ENCODE results near the gene YY1AP1.
"Not testable (repeated sequence)": the region's sequence is repeated elsewhere in the genome, so short reads cannot be mapped to it uniquely, and the experiment has no call there.

The YY1AP1 gene, protein sequence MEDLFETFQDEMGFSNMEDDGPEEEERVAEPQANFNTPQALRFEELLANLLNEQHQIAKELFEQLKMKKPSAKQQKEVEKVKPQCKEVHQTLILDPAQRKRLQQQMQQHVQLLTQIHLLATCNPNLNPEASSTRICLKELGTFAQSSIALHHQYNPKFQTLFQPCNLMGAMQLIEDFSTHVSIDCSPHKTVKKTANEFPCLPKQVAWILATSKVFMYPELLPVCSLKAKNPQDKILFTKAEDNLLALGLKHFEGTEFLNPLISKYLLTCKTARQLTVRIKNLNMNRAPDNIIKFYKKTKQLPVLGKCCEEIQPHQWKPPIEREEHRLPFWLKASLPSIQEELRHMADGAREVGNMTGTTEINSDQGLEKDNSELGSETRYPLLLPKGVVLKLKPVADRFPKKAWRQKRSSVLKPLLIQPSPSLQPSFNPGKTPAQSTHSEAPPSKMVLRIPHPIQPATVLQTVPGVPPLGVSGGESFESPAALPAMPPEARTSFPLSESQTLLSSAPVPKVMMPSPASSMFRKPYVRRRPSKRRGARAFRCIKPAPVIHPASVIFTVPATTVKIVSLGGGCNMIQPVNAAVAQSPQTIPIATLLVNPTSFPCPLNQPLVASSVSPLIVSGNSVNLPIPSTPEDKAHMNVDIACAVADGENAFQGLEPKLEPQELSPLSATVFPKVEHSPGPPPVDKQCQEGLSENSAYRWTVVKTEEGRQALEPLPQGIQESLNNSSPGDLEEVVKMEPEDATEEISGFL

GRCh38 chr1:155688324-155689080, at the start of gene YY1AP1:
YY1AP1 (minus strand) TSS chr1:155688774; CDS start chr1:155680436, 8,338 bp downstream.
- DNase-seq, result peak; percentile 87

GRCh38 chr1:155729031-155729898, 40.7 kb upstream of the YY1AP1 start:
- no peak for DNase-seq

DNA sequence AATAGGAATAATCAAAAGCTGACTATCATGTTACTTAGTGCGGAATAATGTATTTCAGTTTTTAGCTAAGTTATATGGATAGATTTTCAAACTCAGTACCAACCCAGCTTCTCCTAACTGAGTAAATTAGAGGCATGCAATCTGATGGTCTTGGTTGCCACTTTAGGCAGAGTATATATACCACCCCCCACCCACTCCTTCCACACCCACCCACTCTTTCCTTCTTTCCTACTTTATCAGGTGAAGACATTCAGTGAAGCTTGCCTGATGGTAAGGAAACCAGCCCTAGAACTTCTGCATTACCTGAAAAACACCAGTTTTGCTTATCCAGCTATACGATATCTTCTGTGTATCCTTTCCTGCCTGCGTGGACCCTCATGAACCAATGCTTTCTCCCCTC, 36.6 kb upstream of the YY1AP1 start:
- DNase-seq, result no peak

GRCh38 chr1:155719703-155720102, 31.1 kb upstream of the YY1AP1 start:
- no peak for DNase-seq

GRCh38 chr1:155718524-155719115, 30.0 kb upstream of the YY1AP1 start:
- DNase-seq, result not testable (repeated sequence)

GRCh38 chr1:155717041-155717440, 28.5 kb upstream of the YY1AP1 start:
- no peak for DNase-seq

DNA sequence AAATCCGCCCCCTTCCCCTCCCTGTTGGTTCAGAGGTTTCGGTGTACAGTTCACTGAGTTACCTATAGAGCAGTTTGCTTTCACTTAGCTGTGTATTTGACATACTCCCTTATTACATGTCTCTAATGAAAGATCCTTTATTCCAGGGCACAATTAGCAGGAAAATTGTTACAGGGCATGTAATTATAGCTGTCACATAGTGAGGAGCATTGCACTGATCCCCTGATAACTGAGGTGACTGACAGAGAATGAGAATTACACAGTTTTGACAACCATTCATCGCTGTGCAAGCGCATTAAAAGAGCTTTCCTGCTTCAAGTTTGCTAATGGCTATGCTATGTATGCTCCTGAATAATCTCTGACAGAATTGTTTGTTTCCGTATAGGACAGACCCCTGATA, 27.2 kb upstream of the YY1AP1 start:
- no peak for DNase-seq

GRCh38 chr1:155715056-155715455, 26.5 kb upstream of the YY1AP1 start:
- DNase-seq, result not testable (repeated sequence)

DNA sequence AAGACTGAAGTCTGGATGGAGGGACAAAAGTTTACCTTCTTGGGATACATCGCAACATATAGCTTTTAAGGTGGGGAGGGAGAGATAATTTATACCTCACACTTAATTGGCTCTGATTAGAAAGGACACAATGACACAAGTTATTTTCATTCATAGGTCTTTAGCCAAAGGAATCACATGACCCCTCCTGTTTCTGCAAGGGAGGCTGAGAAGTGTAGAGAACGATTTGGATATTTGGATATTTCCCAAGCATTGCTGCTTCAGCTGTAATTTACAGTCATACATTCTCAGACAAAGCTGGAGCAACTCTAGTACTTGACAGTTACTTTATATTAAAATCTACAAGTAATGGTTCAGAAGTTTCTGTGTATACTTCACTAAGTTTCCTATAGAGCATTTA, 24.5 kb upstream of the YY1AP1 start:
- no peak for DNase-seq

DNA sequence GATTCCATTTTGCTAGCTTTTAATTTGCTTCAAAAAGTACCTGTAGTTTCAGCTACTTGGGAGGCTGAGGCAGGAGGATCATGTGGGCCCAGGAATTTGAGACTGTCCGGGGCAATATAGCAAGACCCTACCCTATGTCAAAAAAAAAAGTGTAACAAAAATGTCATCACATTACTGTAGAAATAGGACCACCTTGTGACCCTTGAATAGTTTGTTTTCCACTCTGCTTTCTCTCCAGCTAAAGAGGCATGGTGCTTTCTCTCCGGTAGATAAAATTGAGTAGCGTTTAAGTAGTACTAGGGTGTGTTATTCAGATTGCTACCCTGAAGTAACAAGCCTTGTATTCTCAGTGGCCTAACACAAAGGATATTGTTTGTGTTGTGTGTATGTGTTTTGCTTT, 24.1 kb upstream of the YY1AP1 start:
- DNase-seq, result not testable (repeated sequence)

DNA sequence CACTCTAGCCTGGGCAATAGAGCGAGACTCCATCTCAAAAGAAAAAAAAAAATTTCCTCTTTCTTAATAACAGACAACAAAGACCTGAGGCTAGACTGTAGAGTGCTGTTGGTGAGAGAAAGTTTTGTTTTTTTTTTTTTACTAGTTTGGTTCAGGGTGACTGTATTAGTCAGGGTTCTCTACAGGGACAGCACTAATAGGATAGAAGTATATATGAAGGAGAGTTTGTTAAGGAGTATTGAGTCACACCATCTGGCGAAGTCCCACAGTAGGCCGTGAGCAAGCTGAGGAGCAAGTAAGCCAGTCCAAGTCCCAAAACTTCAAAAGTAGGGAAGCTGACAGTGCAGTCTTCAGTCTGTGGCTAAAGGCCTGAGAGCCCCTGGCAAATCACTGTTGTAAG, 22.9 kb upstream of the YY1AP1 start:
- not testable (repeated sequence) for DNase-seq

DNA sequence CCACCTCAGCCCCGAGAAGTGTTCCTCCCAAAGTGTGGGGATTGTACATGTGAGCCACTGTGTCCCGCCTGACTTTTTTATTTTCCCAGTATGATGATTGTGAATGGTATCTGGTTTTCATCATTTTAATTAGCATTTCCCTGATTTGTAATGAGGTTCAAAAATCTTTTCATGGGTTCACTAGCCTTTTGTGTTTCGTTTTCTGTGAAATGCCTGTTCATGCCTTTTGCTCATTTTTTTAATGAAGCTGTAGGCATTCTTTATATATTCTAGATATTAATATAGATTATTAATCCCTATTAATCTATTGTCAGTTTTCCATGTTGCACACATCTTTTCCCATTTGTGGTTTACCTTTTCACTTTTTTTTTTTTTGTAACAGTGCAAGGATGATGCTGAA, 20.8 kb upstream of the YY1AP1 start:
- no peak for DNase-seq

GRCh38 chr1:155706139-155706538, 17.6 kb upstream of the YY1AP1 start:
- no peak for DNase-seq

GRCh38 chr1:155704414-155704813, 15.8 kb upstream of the YY1AP1 start:
- not testable (repeated sequence) for DNase-seq

DNA sequence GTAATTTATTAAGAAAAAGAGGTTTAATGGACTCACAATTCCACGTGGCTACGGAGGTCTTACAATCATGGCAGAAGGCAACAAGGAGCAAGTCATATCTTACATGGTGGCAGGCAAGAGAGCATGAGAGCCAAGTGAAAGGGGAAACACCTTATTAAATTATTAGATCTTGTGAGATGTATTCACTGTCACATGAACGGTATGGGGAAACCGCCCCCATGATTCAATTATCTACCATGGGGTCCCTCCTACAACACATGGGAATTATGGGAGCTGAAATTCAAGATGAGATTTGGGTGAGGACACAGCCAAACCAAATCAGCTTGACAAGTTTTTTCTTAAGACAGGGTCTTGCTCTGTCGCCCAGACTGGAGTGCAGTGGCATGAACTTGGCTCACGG, 14.6 kb upstream of the YY1AP1 start:
- no peak for DNase-seq

DNA sequence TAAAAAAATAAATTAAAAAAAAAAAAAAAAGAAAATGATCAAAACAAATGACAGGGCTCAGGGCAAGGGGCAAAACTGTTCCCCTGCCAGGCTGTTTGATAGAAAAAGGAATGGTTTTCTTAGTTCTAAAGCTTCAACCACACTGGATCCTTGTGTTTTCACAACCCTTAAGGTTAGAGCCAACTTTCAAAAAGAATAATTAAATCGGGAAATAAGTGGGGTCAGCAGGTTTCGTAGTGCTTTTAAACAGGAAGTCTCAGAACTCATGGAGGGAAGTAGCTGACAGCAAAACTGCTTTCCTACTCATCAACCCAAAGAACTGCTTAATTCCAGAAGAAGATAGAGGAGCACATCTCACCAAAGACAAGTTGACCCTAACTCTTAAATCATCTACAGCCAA, 13.1 kb upstream of the YY1AP1 start:
- not testable (repeated sequence) for DNase-seq

- DNase-seq, result not testable (repeated sequence)
Observed at GRCh38 chr1:155699062-155699461, 10.5 kb upstream of the YY1AP1 start.

- no peak for DNase-seq
Observed at GRCh38 chr1:155698382-155699038, 9.9 kb upstream of the YY1AP1 start.

- DNase-seq, result not testable (repeated sequence)
Observed at GRCh38 chr1:155697616-155698015, 9.0 kb upstream of the YY1AP1 start.

DNA sequence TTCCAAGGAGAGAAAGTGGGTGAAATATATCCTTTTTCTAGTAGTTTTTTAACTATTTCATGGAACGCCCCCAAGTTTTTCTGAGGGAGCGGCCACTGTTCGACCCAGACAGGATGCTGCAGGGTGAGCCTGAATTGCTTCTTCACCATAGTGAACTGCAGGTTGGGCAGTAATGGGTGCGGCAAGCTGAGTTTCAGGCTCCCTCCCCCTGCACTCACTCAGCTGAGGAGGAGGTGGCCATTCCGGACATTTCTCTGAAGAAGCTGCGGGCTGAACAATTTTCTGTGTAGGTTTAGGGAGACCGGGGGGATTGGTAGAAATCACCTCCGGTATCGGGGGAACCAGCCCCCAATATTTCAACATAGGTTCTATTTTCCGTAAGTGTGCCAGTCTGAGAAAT, 8.5 kb upstream of the YY1AP1 start:
- DNase-seq, result no peak

GRCh38 chr1:155696524-155696923, 8.0 kb upstream of the YY1AP1 start:
- DNase-seq, result no peak
